ENCODE measurements around the gene TFAP2C.

TFAP2C gene

DNA sequence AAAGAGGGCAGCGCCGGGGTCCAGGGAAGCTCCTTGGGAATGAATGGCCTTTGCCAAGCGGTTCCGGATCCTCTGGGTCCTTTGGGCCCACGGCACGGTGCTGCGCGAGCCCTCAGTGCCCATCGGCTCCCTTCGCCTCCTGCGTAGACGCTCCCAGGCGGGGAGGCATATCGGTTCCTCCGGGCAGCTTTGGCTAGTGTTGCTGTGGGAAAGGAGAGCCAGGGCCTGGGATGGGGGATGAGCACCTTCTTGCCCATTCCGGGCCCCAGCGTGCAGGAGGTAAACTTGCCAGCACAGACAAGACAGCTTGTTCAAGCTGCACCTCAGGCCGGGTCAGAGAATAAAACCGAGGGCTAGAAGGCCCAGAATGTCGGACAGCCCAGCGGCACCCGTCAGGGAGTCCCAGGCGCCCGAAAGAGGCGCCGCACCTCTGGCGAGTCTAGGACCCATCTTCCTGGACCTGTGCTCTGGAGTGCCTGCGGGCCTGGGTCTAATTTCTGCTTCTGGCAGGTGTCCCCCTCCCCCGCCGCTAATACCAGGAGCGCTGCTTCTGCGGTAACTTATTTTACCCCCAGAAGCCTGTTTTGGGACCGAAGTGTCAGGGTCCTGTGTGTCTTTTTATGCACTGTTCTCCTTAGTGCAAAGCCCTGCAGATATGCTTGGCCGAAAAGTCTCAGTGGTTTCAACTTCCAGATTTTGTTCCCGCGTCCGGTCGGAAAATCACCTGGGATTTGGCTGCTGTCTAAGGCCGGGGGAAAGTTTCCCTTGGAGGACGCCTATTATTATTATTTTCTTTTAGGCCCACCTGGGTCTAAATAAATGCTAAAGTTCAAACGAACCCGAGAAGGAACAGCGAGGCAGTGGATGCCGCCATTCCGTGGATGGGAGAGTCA, 1.7 kb upstream of the TFAP2C start:
- Histone ChIP-seq H3K18ac (ENCODE audit: low read length) (peak overlapping the region; percentile 31), H2BK120ac (ENCODE audit: insufficient read depth, low read length, poor library complexity) (peak overlapping the region; percentile 20), H3K27ac (ENCODE audit: low read depth, low read length) (no peak overlapping the region), H4K91ac (ENCODE audit: low read depth, low read length) (peak overlapping the region; percentile 67), H3K9me3 (ENCODE audit: insufficient read depth, low read depth, low read length) (no peaks in the 10 kb centered on the region), H3K9ac (ENCODE audit: low read length) (no peak overlapping the region), H4K8ac (ENCODE audit: low read depth, low read length) (peak overlapping the region; percentile 34), H2BK12ac (ENCODE audit: low read length) (peak overlapping the region; percentile 44), H3K4me3 (ENCODE audit: low read depth, low read length) (peak overlapping the region; percentile 15), H2AK5ac (ENCODE audit: low read length) (no peak overlapping the region), H3K14ac (ENCODE audit: low read length) (peak overlapping the region; percentile 53), H3K4me2 (ENCODE audit: low read length) (peak overlapping the region; percentile 89), H2BK5ac (ENCODE audit: low read depth, low read length, poor library complexity) (no peak overlapping the region), H3K4me1 (ENCODE audit: control insufficient read depth in 1 of 2, insufficient read depth in 2 of 2, low read length in 2 of 2) (peaks cover 34 to 42% of the 10 kb centered on the region in 2 experiments), H3K27me3 (ENCODE audit: insufficient read depth, low read length) (peaks cover 5% of the 10 kb centered on the region), H3K36me3 (ENCODE audit: control insufficient read depth in 1 of 2, insufficient read depth in 2 of 2, low read length in 2 of 2) (peaks cover 5 to 7% of the 10 kb centered on the region in 2 experiments), H4K12ac (ENCODE audit: low read depth, low read length) (no peak overlapping the region), H3K79me2 (ENCODE audit: control insufficient read depth, insufficient read depth, low read length, poor library complexity) (peaks cover 25% of the 10 kb centered on the region), H3K79me1 (ENCODE audit: low read length) (peaks cover 43% of the 10 kb centered on the region), H3K4ac (ENCODE audit: low read depth, low read length) (peak overlapping the region; percentile 6), H3K23ac (ENCODE audit: low read length) (no peak overlapping the region), H2AFZ (ENCODE audit: insufficient read depth, low read length, poor library complexity) (peak overlapping the region; percentile 4)
- DNase-seq, result no peak
- no CpG with 5 or more reads among the region's 45 CpGs for WGBS (ENCODE audit: extremely low coverage, insufficient coverage, insufficient read length)

DNA sequence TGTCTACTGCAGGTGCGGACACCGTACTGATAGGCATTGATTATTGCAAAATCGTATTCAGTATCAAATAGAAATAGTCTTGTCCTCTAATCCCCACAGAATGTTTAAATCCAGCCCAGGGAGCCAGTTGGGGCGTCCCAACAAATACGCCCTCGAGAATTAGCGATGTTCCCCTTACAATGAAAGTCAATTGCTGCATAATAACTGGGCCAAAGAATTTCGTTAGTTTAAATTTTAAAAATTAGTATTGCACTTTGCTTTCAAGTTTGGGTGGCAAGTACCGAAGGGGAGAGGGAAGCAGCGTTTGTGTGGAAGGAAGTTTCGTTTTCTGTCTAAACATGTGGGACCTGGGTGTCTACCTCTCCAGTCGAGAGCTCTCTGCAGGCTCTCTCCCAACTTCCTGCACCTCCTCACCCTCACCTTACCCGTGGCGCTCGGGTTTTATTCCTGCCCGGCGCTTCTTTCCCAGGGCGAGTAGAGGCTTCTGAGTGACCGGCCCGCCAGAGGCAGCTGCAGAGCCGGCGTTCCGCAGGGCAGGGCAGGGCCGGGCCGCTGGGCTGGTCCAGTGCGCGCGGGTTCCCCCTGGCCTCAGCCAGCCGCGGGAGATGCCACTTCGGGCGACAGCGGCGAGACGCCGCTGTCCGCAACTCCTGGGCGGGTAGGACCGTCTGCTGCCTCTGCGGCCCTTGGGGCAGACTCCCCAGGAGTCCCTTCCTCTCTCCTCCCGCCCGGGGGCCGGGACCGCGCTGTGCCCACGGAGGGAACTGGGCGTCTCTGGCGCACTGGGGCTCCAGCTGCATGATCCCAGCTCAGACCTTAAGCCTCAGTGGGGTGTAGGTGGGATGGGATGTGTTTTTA, 862 bp upstream of the TFAP2C start:
- H3K27ac ChIP-seq (ENCODE audit: low read depth, low read length), result no peak overlapping the region
- H2AFZ ChIP-seq (ENCODE audit: insufficient read depth, low read length, poor library complexity), result peak overlapping the region; percentile 52
- no peak overlapping the region for H2BK5ac ChIP-seq (ENCODE audit: low read depth, low read length, poor library complexity)
- peaks cover 5% of the 10 kb centered on the region for H3K27me3 ChIP-seq (ENCODE audit: insufficient read depth, low read length)
- peaks cover 25% of the 10 kb centered on the region for H3K79me2 ChIP-seq (ENCODE audit: control insufficient read depth, insufficient read depth, low read length, poor library complexity)
- H2BK120ac ChIP-seq (ENCODE audit: insufficient read depth, low read length, poor library complexity), result peak overlapping the region; percentile 20
- peak; percentile 62 to 65 for DNase-seq
- no peak overlapping the region for H3K4me3 ChIP-seq (ENCODE audit: low read depth, low read length)
- no peak overlapping the region for H4K91ac ChIP-seq (ENCODE audit: low read depth, low read length)
- H3K36me3 ChIP-seq (ENCODE audit: control insufficient read depth in 1 of 2, insufficient read depth in 2 of 2, low read length in 2 of 2), result peaks cover 7 to 9% of the 10 kb centered on the region in 2 experiments
- peaks cover 43% of the 10 kb centered on the region for H3K79me1 ChIP-seq (ENCODE audit: low read length)
- WGBS (ENCODE audit: extremely low coverage, insufficient coverage, insufficient read length), result no CpG with 5 or more reads among the region's 48 CpGs
- H4K8ac ChIP-seq (ENCODE audit: low read depth, low read length), result peak overlapping the region; percentile 43
- no peak overlapping the region for H3K23ac ChIP-seq (ENCODE audit: low read length)
- no peak overlapping the region for H3K4ac ChIP-seq (ENCODE audit: low read depth, low read length)
- H2AK5ac ChIP-seq (ENCODE audit: low read length), result no peak overlapping the region
- no peak overlapping the region for H3K18ac ChIP-seq (ENCODE audit: low read length)
- peaks cover 34 to 42% of the 10 kb centered on the region in 2 experiments for H3K4me1 ChIP-seq (ENCODE audit: control insufficient read depth in 1 of 2, insufficient read depth in 2 of 2, low read length in 2 of 2)
- H3K4me2 ChIP-seq (ENCODE audit: low read length), result peak overlapping the region; percentile 89
- no peaks in the 10 kb centered on the region for H3K9me3 ChIP-seq (ENCODE audit: insufficient read depth, low read depth, low read length)
- H4K12ac ChIP-seq (ENCODE audit: low read depth, low read length), result no peak overlapping the region
- H3K9ac ChIP-seq (ENCODE audit: low read length), result peak overlapping the region; percentile 46
- no peak overlapping the region for H2BK12ac ChIP-seq (ENCODE audit: low read length)
- peak overlapping the region; percentile 44 for H3K14ac ChIP-seq (ENCODE audit: low read length)

- Histone ChIP-seq H3K14ac (ENCODE audit: low read length) (peak overlapping the region; percentile 92), H3K79me1 (ENCODE audit: low read length) (peaks cover 43% of the 10 kb centered on the region), H4K8ac (ENCODE audit: low read depth, low read length) (peak overlapping the region; percentile 81), H2BK5ac (ENCODE audit: low read depth, low read length, poor library complexity) (peak overlapping the region; percentile 87), H3K4ac (ENCODE audit: low read depth, low read length) (peak overlapping the region; percentile 94), H3K23ac (ENCODE audit: low read length) (no peak overlapping the region), H3K4me2 (ENCODE audit: low read length) (peak overlapping the region; percentile 89), H4K91ac (ENCODE audit: low read depth, low read length) (peak overlapping the region; percentile 83), H2AFZ (ENCODE audit: insufficient read depth, low read length, poor library complexity) (peak overlapping the region; percentile 73), H2BK12ac (ENCODE audit: low read length) (peak overlapping the region; percentile 81), H3K36me3 (ENCODE audit: control insufficient read depth in 1 of 2, insufficient read depth in 2 of 2, low read length in 2 of 2) (peaks cover 13% of the 10 kb centered on the region in 2 experiments), H3K27me3 (ENCODE audit: insufficient read depth, low read length) (peaks cover 5% of the 10 kb centered on the region), H4K12ac (ENCODE audit: low read depth, low read length) (peak overlapping the region; percentile 88), H2AK5ac (ENCODE audit: low read length) (peak overlapping the region; percentile 75), H3K9ac (ENCODE audit: low read length) (peak overlapping the region; percentile 82), H3K79me2 (ENCODE audit: control insufficient read depth, insufficient read depth, low read length, poor library complexity) (peaks cover 25% of the 10 kb centered on the region), H3K27ac (ENCODE audit: low read depth, low read length) (peak overlapping the region; percentile 70), H3K4me1 (ENCODE audit: control insufficient read depth in 1 of 2, insufficient read depth in 2 of 2, low read length in 2 of 2) (peaks cover 34 to 42% of the 10 kb centered on the region in 2 experiments), H2BK120ac (ENCODE audit: insufficient read depth, low read length, poor library complexity) (peak overlapping the region; percentile 74), H3K18ac (ENCODE audit: low read length) (peak overlapping the region; percentile 94), H3K4me3 (ENCODE audit: low read depth, low read length) (peak overlapping the region; percentile 86), H3K9me3 (ENCODE audit: insufficient read depth, low read depth, low read length) (no peaks in the 10 kb centered on the region)
- WGBS (ENCODE audit: extremely low coverage, insufficient coverage, insufficient read length), result no CpG with 5 or more reads among the region's 39 CpGs
- DNase-seq, result no peak
These were observed 469 bp downstream of the TFAP2C start for GRCh38 chr20:56629464-56630085.

DNA sequence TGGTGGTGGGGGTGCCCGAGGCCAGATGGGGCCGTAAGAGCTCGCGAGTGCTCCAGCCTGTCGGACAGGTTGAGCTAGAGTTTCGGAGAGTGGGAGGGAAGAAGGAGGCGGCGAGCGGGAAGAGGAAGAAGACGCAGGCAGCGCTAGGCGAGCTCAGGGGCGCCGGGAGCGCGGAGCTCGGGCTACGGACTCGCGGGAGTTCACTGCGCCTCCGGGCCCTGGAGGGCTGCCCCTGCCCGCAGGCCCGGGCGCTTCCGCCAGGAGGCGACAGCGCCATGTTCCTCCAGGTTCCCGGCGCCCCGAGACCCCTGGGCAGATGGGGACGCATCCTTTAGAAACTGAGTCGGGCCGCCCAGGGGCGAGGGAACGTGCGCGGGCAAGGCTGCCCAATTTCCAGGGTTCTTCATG, 984 bp downstream of the TFAP2C start:
- no peak overlapping the region for H3K23ac ChIP-seq (ENCODE audit: low read length)
- peak overlapping the region; percentile 71 for H4K12ac ChIP-seq (ENCODE audit: low read depth, low read length)
- peak overlapping the region; percentile 89 for H3K4me2 ChIP-seq (ENCODE audit: low read length)
- peak overlapping the region; percentile 81 for H3K9ac ChIP-seq (ENCODE audit: low read length)
- no peaks in the 10 kb centered on the region for H3K9me3 ChIP-seq (ENCODE audit: insufficient read depth, low read depth, low read length)
- H3K4me1 ChIP-seq (ENCODE audit: control insufficient read depth in 1 of 2, insufficient read depth in 2 of 2, low read length in 2 of 2), result peaks cover 32 to 39% of the 10 kb centered on the region in 2 experiments
- H4K8ac ChIP-seq (ENCODE audit: low read depth, low read length), result peak overlapping the region; percentile 81
- peak overlapping the region; percentile 94 for H3K4ac ChIP-seq (ENCODE audit: low read depth, low read length)
- H3K36me3 ChIP-seq (ENCODE audit: control insufficient read depth in 1 of 2, insufficient read depth in 2 of 2, low read length in 2 of 2), result peaks cover 17 to 18% of the 10 kb centered on the region in 2 experiments
- H2AFZ ChIP-seq (ENCODE audit: insufficient read depth, low read length, poor library complexity), result peak overlapping the region; percentile 73
- no CpG with 5 or more reads among the region's 38 CpGs for WGBS (ENCODE audit: extremely low coverage, insufficient coverage, insufficient read length)
- peak overlapping the region; percentile 93 for H4K91ac ChIP-seq (ENCODE audit: low read depth, low read length)
- H3K27me3 ChIP-seq (ENCODE audit: insufficient read depth, low read length), result peaks cover 5% of the 10 kb centered on the region
- H3K79me2 ChIP-seq (ENCODE audit: control insufficient read depth, insufficient read depth, low read length, poor library complexity), result peaks cover 27% of the 10 kb centered on the region
- peak overlapping the region; percentile 19 for H2AK5ac ChIP-seq (ENCODE audit: low read length)
- peaks cover 43% of the 10 kb centered on the region for H3K79me1 ChIP-seq (ENCODE audit: low read length)
- H2BK5ac ChIP-seq (ENCODE audit: low read depth, low read length, poor library complexity), result peak overlapping the region; percentile 92
- peak overlapping the region; percentile 27 for H2BK12ac ChIP-seq (ENCODE audit: low read length)
- peak overlapping the region; percentile 94 for H3K18ac ChIP-seq (ENCODE audit: low read length)
- peak overlapping the region; percentile 91 for H2BK120ac ChIP-seq (ENCODE audit: insufficient read depth, low read length, poor library complexity)
- H3K14ac ChIP-seq (ENCODE audit: low read length), result peak overlapping the region; percentile 79
- peak overlapping the region; percentile 86 for H3K4me3 ChIP-seq (ENCODE audit: low read depth, low read length)
- DNase-seq, result peak; percentile 97 to 98
- peak overlapping the region; percentile 70 for H3K27ac ChIP-seq (ENCODE audit: low read depth, low read length)
